Liver (tissue), 2 donors: Measurements from ENCODE around the gene CAMK2N2.

Source experiments
- ZBTB33 ChIP-seq: IDR thresholded peaks from 2 replicates; pipeline ENCODE4 v1.6.1; 2016; ENCODE audit warnings: antibody characterized with exemption
- TF ChIP-seq, protein P1 (sequence below): fragments of 150-350 bp; IDR thresholded peaks from 2 replicates; pipeline ENCODE4 v1.5.1; 2017; ENCODE audit warnings: improper control_type of control experiment, low read depth, low read length; ENCODE audit not compliant: missing input control
- donor health status: healthy.

GRCh38 chr3:184306341-184306972 is 45.1 kb upstream of the CAMK2N2 start:
- TF ChIP-seq, protein P1, sequence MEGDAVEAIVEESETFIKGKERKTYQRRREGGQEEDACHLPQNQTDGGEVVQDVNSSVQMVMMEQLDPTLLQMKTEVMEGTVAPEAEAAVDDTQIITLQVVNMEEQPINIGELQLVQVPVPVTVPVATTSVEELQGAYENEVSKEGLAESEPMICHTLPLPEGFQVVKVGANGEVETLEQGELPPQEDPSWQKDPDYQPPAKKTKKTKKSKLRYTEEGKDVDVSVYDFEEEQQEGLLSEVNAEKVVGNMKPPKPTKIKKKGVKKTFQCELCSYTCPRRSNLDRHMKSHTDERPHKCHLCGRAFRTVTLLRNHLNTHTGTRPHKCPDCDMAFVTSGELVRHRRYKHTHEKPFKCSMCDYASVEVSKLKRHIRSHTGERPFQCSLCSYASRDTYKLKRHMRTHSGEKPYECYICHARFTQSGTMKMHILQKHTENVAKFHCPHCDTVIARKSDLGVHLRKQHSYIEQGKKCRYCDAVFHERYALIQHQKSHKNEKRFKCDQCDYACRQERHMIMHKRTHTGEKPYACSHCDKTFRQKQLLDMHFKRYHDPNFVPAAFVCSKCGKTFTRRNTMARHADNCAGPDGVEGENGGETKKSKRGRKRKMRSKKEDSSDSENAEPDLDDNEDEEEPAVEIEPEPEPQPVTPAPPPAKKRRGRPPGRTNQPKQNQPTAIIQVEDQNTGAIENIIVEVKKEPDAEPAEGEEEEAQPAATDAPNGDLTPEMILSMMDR, result no peak
- TF ChIP-seq ZBTB33, result no peak
